VCaP (cell line): ENCODE measurements around the gene ANKRD53.

Experiments used
- H3K27ac ChIP-seq: fragments of 450-650 bp; 2 replicates; pipeline ENCODE4 v1.5.1; 2017
- CTCF ChIP-seq: fragments of 450-650 bp; conservative IDR thresholded peaks from 2 replicates; pipeline ENCODE4 v1.5.1; 2017; ENCODE audit warnings: mild to moderate bottlenecking, moderate library complexity

Gene ANKRD53

GRCh38 chr2:70941186-70941585, 37.2 kb upstream of the ANKRD53 start:
- TF ChIP-seq CTCF, result no peak
- no peak overlapping the region for H3K27ac ChIP-seq

GRCh38 chr2:70941701-70942100, 36.7 kb upstream of the ANKRD53 start:
- H3K27ac ChIP-seq, result no peak overlapping the region
- no peak for TF ChIP-seq CTCF

GRCh38 chr2:70942396-70943204, 35.8 kb upstream of the ANKRD53 start:
- no peak for TF ChIP-seq CTCF

GRCh38 chr2:70943205-70943871, 35.1 kb upstream of the ANKRD53 start:
- TF ChIP-seq CTCF, result no peak
- no peak overlapping the region for H3K27ac ChIP-seq

More at GRCh38 chr2:70942396-70943204, 35.8 kb upstream of the ANKRD53 start:
- no peak overlapping the region for H3K27ac ChIP-seq

- no peak for TF ChIP-seq CTCF
- H3K27ac ChIP-seq, result no peak overlapping the region
Observed at GRCh38 chr2:70944111-70944690, 34.2 kb upstream of the ANKRD53 start.

GRCh38 chr2:70946832-70947442, 31.5 kb upstream of the ANKRD53 start:
- H3K27ac ChIP-seq, result no peak overlapping the region
- TF ChIP-seq CTCF, result peak; percentile 83
